Peyer's patch (tissue), 4 donors: ENCODE measurements around the gene MSLN. TPM values are rescaled to one million over a fixed set of nuclear protein-coding genes. Genes with fewer than 3 reads are reported as not detected.
"Not testable (repeated sequence)": the region's sequence is repeated elsewhere in the genome, so short reads cannot be mapped to it uniquely, and the experiment has no call there.

Experiments used
- DNase-seq, 3 donors: peaks; one replicate each; pipeline ENCODE4 v3.0.0-alpha.2; 2017 to 2019
- H3K27ac ChIP-seq, 4 donors: fragments of 200-600 bp; sonication (generic); one replicate each; pipeline ENCODE4 v1.5.1; 2016 to 2019
- H3K27me3 ChIP-seq, 2 donors: fragments of 200-600 bp; sonication (generic); one replicate each; pipeline ENCODE4 v1.5.1; 2019
- H3K36me3 ChIP-seq, 3 donors: fragments of 200-600 bp; sonication (generic); one replicate each; pipeline ENCODE4 v1.5.1; 2016 to 2019
- H3K4me1 ChIP-seq, 4 donors: fragments of 200-600 bp; sonication (generic); one replicate each; pipeline ENCODE4 v1.5.1; 2016 to 2019
- H3K4me3 ChIP-seq, 4 donors: fragments of 200-600 bp; sonication (generic); 1 replicate in 3 of 4; 2 replicates in 1 of 4; pipeline ENCODE4 v1.5.1; 2016 to 2019; ENCODE audit warnings: mild to moderate bottlenecking in 1 of 4
- H3K9me3 ChIP-seq, 4 donors: fragments of 200-600 bp; sonication (generic); one replicate each; pipeline ENCODE4 v1.5.1; 2016 to 2019; ENCODE audit warnings: mild to moderate bottlenecking in 1 of 4
- CTCF ChIP-seq, 6 experiments: fragments of 450-650 bp in 4 of 6; fragments of 200-600 bp in 2 of 6; sonication (generic) in 1 of 6; IDR thresholded peaks; one replicate each; pipeline ENCODE4 v1.5.1; 2017 to 2019; ENCODE audit warnings: antibody characterized with exemption in 6 of 6, mild to moderate bottlenecking in 3 of 6, moderate library complexity in 1 of 6
- POLR2A ChIP-seq, 2 donors: fragments of 450-650 bp; IDR thresholded peaks; one replicate each; pipeline ENCODE4 v1.5.1; 2017; ENCODE audit warnings: antibody characterized with exemption in 2 of 2, mild to moderate bottlenecking in 2 of 2, moderate library complexity in 2 of 2
- total RNA-seq, 4 donors: library from RNA; depleted of rRNA; stranded (reverse); fragments of >200 nt; gene quantifications; one replicate each; pipeline ENCODE4 v1.1.0, GENCODE V29; 2016

Gene MSLN
- total RNA-seq, 4 donors from 2014 or later, result 2.6 to 7.7 (median 5.4) TPM; not detected in 1

- peak within 1 kb of the TSS; percentile 66 to 95 (median 80) for H3K4me3 ChIP-seq
- H3K4me1 ChIP-seq, result peaks cover 0 to 16% (median 9%) of the 10 kb centered on the region in 4 donors
- H3K36me3 ChIP-seq, result peaks cover 0 to 27% (median 0%) of the 10 kb centered on the region in 3 donors
- peak; percentile 82 to 94 (median 93) for DNase-seq
- TF ChIP-seq CTCF (IDR thresholded peaks at IDR 0.05) (peak; percentile 95 to 99 (median 96)), POLR2A (IDR thresholded peaks at IDR 0.05) (peak; percentile 51 to 67)
- no peaks in the 10 kb centered on the region for H3K27me3 ChIP-seq
- peak within 1 kb of the TSS; percentile 36 to 90 (median 72) for H3K27ac ChIP-seq
- H3K9me3 ChIP-seq, result no peaks in the 10 kb centered on the region
Measured at GRCh38 chr16:740764-741505, 19.6 kb upstream of the MSLN start, which contains the start of gene CIAO3. CIAO3 (minus strand) TSS chr16:740997; CDS start chr16:740985, 12 bp downstream.

GRCh38 chr16:741986-742629 is 18.4 kb upstream of the MSLN start:
- Histone ChIP-seq H3K36me3 (peaks cover 0 to 15% (median 0%) of the 10 kb centered on the region in 3 donors), H3K27ac (no peak overlapping the region), H3K4me1 (peaks cover 0 to 16% (median 9%) of the 10 kb centered on the region in 4 donors), H3K4me3 (no peak overlapping the region), H3K27me3 (no peaks in the 10 kb centered on the region), H3K9me3 (no peaks in the 10 kb centered on the region)
- DNase-seq, result no peak
- no peak for TF ChIP-seq CTCF (IDR thresholded peaks at IDR 0.05)
- TF ChIP-seq POLR2A (IDR thresholded peaks at IDR 0.05), result no peak

- H3K9me3 ChIP-seq, H3K27ac ChIP-seq, DNase-seq, H3K27me3 ChIP-seq, H3K36me3 ChIP-seq, H3K4me3 ChIP-seq: not testable (repeated sequence)
- H3K4me1 ChIP-seq, result peaks cover 0 to 16% (median 9%) of the 10 kb centered on the region in 4 donors
Measured at GRCh38 chr16:742894-743293, 17.6 kb upstream of the MSLN start.

- TF ChIP-seq CTCF (IDR thresholded peaks at IDR 0.05) (no peak), POLR2A (IDR thresholded peaks at IDR 0.05) (no peak)
- H3K27ac ChIP-seq, result no peak overlapping the region
Measured at GRCh38 chr16:743794-744500, 16.6 kb upstream of the MSLN start.

DNA sequence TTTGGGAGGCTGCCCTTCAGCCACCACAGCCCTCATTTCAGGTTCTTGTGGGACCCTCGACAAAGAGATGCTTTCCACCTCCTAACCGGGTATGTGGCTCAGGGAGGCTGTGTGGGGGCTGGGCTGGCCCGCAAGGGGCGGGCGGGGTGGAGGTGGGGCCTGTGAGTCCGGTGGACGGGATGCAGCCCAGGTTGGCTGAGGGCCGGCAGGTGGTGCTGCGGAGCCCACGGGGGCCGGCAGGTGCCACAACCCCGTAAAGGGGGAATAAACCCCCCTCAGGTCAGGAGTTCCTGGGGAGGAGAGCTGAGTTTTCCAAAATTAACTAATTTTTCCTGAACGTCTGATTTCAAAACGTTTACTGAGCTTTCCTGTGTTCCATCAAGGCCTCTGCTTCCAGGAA is 14.8 kb upstream of the MSLN start:
- H3K9me3 ChIP-seq, result no peaks in the 10 kb centered on the region
- H3K4me1 ChIP-seq, result peaks cover 0 to 5% (median 3%) of the 10 kb centered on the region in 4 donors
- no peak for DNase-seq
- TF ChIP-seq POLR2A (IDR thresholded peaks at IDR 0.05), result no peak
- TF ChIP-seq CTCF (IDR thresholded peaks at IDR 0.05), result peak in 3 of 6 experiments; percentile 14 to 41 (median 19)
- H3K4me3 ChIP-seq, result no peak overlapping the region
- H3K36me3 ChIP-seq, result no peaks in the 10 kb centered on the region
- H3K27me3 ChIP-seq, result no peaks in the 10 kb centered on the region
- H3K27ac ChIP-seq, result no peak overlapping the region

More at GRCh38 chr16:743794-744500, 16.6 kb upstream of the MSLN start:
- H3K27me3 ChIP-seq, result no peaks in the 10 kb centered on the region
- no peaks in the 10 kb centered on the region for H3K36me3 ChIP-seq
- no peak overlapping the region for H3K4me3 ChIP-seq
- H3K9me3 ChIP-seq, result no peaks in the 10 kb centered on the region
- H3K4me1 ChIP-seq, result peaks cover 0 to 16% (median 9%) of the 10 kb centered on the region in 4 donors
- no peak for DNase-seq
